Measurements from ENCODE around the gene MMP27.

The MMP27 gene

GRCh38 chr11:102703826-102704493 lies 1.6 kb downstream of the MMP27 start:
- DNase-seq (ENCODE audit: low read depth in 2 of 2), result no peak

- no peak for DNase-seq (ENCODE audit: low read depth in 2 of 2)
These were observed 10.4 kb downstream of the MMP27 start for GRCh38 chr11:102695201-102695600.

GRCh38 chr11:102685754-102686153 lies 19.8 kb downstream of the MMP27 start:
- DNase-seq (ENCODE audit: low read depth in 2 of 2), result no peak

GRCh38 chr11:102685338-102685737 lies 20.2 kb downstream of the MMP27 start:
- no peak for DNase-seq (ENCODE audit: low read depth in 2 of 2)

GRCh38 chr11:102683277-102683676 lies 22.3 kb downstream of the MMP27 start:
- DNase-seq (ENCODE audit: low read depth in 2 of 2), result no peak

- DNase-seq (ENCODE audit: low read depth in 2 of 2), result no peak
These were observed 24.6 kb downstream of the MMP27 start for GRCh38 chr11:102680945-102681344.

- DNase-seq (ENCODE audit: low read depth in 2 of 2), result no peak
These were observed 27.5 kb downstream of the MMP27 start for GRCh38 chr11:102678022-102678421.

GRCh38 chr11:102676084-102676483 lies 29.5 kb downstream of the MMP27 start:
- no peak for DNase-seq (ENCODE audit: low read depth in 2 of 2)

- DNase-seq (ENCODE audit: low read depth in 2 of 2), result no peak
These were observed 35.9 kb downstream of the MMP27 start for GRCh38 chr11:102669664-102670063.

GRCh38 chr11:102666331-102666957 lies 39.1 kb downstream of the MMP27 start:
- DNase-seq (ENCODE audit: low read depth in 2 of 2), result no peak

- no peak for DNase-seq (ENCODE audit: low read depth in 2 of 2)
These were observed 41.4 kb downstream of the MMP27 start for GRCh38 chr11:102664001-102664752.

- DNase-seq (ENCODE audit: low read depth in 2 of 2), result no peak
These were observed 43.0 kb downstream of the MMP27 start for GRCh38 chr11:102662607-102663006.

GRCh38 chr11:102661040-102661439 lies 44.5 kb downstream of the MMP27 start:
- DNase-seq (ENCODE audit: low read depth in 2 of 2), result no peak

- no peak for DNase-seq (ENCODE audit: low read depth in 2 of 2)
These were observed 49.0 kb downstream of the MMP27 start for GRCh38 chr11:102656528-102656927.

- DNase-seq (ENCODE audit: low read depth in 2 of 2), result no peak
These were observed 50.0 kb downstream of the MMP27 start for GRCh38 chr11:102655547-102655946.

GRCh38 chr11:102654761-102655160 lies 50.8 kb downstream of the MMP27 start:
- no peak for DNase-seq (ENCODE audit: low read depth in 2 of 2)

- DNase-seq (ENCODE audit: low read depth in 2 of 2), result no peak
These were observed 51.8 kb downstream of the MMP27 start for GRCh38 chr11:102653744-102654291.

- DNase-seq (ENCODE audit: low read depth in 2 of 2), result no peak
These were observed 58.1 kb downstream of the MMP27 start for GRCh38 chr11:102647430-102647829.

- DNase-seq (ENCODE audit: low read depth in 2 of 2), result no peak
These were observed 61.6 kb downstream of the MMP27 start for GRCh38 chr11:102643941-102644340.

Data from stimulated activated CD4-positive, alpha-beta T cell treated with anti-CD3 and anti-CD28 coated beads, Interleukin-1b, Interleukin-23, amount 100 ng/mL, for 1 hour (primary cell).